HG02798 (cell line): Measurements from ENCODE around the gene ADGRB3.
"Not testable (repeated sequence)": the region's sequence is repeated elsewhere in the genome, so short reads cannot be mapped to it uniquely, and the experiment has no call there.

Source experiments
- ATAC-seq: cut with Tn5 transposase; IDR thresholded peaks from one replicate; pipeline ENCODE4 v1.9.1; 2021; ENCODE audit warnings: mild to moderate bottlenecking; ENCODE audit not compliant: unreplicated experiment, poor library complexity

ADGRB3 gene

DNA sequence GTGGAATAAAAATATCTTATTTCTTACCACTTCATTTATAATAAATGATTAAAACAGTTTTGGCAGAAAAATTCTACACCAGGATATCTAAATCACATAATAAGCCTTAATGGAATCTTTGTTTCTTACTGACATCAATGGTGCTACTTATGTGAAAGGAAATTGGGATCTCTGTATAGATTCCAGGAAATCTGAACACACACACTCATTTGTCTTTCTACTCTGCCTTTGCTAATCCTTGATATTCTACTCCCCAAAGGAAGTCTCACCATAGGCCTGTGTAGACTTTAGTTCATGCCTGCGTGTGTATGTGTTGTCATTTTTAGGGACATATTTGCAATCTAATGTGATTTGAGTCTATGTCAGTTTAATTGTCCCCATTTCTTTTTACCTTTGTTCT, 7.9 kb downstream of the ADGRB3 start:
- ATAC-seq = no peak

DNA sequence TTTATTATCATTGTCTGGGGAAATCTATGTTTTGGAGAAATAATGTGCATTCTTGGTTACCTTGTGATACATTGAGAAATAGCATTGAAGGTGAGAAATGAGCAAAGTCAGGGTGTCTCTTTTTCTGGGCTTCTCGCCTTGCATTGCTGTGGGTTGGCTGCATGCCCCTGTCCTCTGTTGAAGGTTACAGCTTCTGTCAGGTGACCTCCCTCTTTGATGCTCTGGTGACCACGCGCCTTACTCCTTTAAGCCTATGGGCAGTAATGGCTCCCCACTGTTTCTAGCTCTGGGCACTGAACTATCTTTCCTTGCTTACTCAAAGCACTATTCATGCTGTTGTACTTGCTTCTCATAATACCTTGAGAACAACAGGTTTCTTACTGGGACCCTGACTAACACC, 14.6 kb downstream of the ADGRB3 start:
- ATAC-seq = no peak

DNA sequence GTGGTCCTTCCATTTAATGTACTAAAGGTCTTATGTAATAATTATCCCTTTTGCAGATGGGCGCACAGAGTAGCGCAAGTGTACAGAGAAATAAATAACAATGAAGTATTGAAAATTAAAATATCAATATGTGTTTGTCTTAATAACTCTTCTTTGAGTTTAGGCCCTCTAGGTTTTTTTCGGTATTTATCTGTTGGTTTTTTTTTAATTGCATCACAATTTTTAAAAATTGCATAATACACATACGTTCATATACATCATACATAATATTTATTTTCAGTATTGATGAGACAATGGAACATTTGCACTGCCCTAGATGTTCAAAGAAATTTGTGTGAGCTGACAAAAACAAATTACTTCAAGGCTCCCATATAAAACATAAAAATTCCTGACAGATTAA, 15.1 kb downstream of the ADGRB3 start:
- ATAC-seq = no peak

DNA sequence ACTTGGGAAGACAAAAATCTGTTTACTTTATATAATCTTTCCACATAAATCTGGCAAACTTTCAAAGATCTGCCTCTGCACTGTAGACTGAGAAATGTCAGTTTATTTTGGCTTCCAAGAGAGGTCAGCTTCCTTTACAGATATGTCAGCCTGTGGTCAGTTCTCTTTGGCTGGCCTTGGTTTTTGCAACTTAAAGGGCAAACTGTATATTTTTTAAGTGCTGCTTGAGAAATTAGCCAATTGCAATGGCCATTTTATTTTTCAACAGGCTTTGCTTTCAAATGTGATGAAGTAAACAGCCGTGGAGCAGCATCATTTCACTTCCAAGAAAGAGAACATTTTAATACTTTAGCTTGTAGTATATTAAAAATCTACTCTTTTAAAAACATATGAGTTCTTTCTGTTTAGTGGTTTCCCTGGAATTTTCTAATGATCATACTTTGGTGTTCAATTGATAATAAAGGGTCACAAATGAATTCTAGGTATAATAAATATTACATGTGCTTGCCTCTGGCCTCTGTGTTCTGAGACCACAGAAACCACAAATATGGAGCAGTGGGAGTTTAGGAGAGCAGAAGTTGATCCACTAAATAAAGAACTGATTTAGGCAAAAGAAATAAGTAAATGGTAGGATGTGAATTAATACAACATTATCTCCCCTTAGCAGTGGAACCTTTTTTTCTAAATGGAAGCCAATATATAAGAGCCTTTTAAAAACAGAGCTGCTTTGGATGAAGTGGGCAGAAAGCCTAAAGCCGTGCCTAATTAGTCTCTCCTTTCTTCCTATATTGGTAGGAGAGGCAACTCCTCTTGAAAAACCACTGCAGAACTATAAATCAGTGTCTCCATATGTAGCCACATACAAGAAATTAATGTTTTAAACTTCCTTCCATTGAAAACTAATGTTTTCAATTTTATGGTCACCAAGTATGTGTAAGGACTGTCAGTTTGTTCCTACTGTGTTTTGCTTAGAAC, 16.2 kb downstream of the ADGRB3 start:
- ATAC-seq = no peak

GRCh38 chr6:68652117-68652536, 17.0 kb downstream of the ADGRB3 start:
- no peak for ATAC-seq

DNA sequence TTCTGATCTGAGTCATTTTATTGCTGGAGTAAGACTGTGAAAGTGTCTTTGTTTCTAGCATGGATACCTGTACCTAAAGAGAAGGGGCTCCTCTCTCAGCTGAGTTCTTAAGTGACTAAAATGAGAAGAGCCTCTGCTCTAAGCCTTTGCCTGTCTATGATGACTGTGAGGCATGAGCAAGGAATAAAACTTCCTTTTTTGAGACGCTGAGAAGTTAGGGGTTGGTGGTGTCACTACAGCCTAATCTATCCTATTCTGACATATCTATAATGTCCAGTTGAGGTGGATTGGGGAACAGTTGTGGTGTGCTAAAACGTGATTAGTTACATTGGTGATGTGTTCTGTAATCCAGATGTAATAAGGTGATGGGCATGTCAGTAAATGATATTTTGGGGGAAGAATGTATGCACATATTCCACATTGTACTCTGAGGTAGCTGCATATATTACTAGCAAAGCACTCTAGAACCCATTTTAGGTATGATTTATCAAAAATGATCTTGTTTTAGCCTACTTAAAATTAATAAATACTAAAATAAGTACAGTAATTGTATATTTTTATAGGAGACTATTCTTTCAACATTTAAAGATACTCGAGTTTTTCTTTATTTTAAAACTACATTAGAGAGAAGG, 18.1 kb downstream of the ADGRB3 start:
- no peak for ATAC-seq

DNA sequence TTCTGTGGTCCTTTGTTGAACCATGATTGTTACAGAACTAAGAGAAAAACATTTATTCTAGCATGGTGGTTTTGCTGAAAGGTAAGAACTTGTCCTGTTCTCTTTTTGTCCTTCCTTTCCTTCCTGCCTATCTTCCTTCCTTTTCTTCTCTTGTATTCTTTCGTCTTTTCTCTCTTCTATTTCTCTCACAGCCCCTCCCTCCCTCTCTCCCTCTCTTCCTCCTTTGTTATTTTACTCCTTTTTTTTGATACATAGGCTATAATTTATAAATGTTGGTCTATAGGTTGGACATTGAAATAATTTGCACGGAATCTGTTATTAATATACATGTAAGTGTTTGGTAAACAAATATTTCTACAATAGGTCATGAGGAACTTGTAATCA, 18.6 kb downstream of the ADGRB3 start:
- ATAC-seq = no peak

GRCh38 chr6:68654134-68654533, 19.1 kb downstream of the ADGRB3 start:
- ATAC-seq = no peak

DNA sequence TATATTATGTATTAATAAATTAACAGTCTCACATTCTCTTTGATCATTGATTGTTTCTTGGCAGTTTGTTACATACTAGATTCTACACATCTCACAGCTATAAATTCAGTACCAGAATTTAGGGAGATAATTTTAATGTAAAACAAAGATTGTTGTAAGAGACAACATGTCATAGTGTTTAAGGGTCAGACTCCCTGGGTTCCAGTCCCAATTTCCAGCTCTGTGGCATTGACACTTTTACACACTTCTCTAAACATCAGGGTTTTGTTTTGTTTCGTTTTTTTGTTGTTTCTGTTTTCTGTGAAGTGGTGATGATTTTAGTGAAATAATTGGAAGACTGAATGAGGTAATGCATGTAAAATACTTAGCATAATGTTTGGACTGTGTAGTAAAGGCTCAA, 19.9 kb downstream of the ADGRB3 start:
- ATAC-seq = no peak

DNA sequence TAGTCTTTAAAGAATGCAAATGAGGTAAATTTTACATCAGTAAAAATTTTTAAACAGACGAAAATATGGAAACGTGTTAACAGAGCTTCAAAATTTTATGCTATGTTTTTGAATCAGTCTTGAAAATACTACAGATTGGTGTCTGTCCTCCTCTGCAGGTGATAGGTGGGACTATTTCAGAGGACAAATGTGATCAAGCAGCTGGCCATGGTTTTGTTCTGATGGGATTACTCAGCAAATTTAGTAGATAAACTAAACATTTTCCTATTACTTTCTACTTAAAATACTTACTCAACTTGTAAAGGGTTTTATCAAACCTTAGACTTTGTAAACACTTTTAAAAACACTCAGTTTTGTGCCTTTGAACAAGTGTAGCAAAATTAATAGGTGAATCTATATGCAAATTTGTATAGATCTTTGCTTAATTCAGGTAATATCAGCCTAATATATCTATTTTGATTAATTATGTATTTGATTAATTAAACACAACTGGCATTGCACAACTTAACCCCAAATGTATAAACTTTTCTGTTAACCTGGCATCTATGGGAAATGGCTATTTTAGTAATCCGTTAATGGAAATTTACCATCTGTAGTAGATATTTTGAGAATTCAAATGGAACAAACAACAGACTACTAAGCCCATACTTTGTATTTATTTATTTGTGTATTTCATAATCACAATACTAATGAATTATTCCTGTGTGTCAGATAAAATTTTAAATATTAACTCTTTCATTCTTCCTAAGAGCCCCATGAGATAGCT, 22.5 kb downstream of the ADGRB3 start:
- ATAC-seq = no peak

DNA sequence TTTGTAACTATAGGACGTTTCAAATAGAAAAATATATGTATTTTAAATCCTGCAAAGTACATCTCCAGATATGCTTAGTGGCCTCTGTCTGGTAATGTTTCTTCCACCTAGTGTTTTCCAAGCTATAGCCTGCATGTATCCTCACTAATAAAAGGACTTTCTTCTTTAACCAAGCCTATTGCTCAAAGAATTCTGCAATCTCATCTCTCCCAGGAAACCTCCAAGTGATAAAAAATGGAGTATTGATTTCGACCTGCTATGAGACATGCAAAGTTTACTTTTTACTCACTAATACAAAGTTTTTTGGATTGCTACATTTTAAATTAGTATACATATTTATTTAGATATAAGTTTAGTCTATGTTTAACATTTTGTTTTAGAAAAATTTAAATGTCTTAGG, 23.3 kb downstream of the ADGRB3 start:
- ATAC-seq = no peak

- no peak for ATAC-seq
These were observed 38.2 kb downstream of the ADGRB3 start for GRCh38 chr6:68673255-68673654.

DNA sequence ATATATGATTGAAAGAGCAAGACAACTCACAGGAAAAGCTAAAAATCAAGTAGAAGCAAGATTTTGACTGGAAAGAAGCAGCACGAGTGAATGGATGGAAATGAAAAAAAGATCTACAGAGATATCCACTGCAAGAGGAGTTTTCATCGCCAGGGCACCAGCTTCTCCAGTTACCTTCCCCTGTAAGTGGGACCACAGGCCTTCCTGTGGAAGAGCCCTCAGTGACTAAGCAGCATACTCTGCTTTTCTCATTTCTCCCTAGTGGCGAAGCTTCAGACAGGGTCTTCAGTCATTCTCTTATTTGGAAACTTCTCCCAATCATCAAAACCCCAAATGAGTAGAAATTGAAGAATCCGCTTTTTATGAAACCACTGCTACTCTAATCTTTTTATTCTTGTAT, 40.5 kb downstream of the ADGRB3 start:
- no peak for ATAC-seq

DNA sequence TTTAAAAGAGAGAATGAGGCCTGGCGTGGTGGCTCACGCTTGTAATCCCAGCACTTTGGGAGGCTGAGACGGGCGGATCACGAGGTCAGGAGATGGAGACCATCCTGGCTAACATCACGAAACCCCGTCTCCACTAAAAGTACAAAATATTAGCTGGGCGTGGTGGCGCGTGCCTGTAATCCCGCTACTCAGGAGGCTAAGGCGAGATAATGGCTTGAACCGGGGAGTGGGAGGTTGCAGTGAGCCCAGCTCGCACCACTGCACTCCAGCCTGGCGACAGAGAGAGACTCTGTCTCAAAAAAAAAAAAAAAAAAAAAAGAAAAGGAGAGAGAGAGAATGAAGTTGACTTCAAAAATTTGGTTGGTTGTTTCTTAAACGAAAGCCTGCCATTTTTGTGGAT, 41.0 kb downstream of the ADGRB3 start:
- ATAC-seq = not testable (repeated sequence)

GRCh38 chr6:68677058-68677457, 42.0 kb downstream of the ADGRB3 start:
- ATAC-seq = no peak

DNA sequence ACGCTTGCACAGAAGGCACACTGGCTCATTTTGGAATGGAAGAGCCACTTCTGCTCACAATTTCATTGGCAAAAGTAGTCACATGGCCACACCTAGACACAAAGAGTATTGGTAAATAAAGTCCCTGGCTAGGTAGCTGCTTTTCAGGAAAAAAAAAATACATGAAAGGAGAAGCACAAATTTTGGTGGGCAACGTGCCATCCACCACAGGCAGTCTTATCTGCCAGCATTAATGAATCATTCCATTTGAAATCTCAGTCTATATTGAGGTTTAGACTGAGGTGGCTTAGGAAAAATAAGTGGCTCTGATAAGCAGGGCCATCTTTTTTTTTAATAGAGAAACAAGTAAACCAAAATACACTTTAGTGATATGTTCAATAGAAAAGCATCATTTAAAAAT, 44.3 kb downstream of the ADGRB3 start:
- no peak for ATAC-seq

GRCh38 chr6:68680264-68680663, 45.2 kb downstream of the ADGRB3 start:
- ATAC-seq = no peak

DNA sequence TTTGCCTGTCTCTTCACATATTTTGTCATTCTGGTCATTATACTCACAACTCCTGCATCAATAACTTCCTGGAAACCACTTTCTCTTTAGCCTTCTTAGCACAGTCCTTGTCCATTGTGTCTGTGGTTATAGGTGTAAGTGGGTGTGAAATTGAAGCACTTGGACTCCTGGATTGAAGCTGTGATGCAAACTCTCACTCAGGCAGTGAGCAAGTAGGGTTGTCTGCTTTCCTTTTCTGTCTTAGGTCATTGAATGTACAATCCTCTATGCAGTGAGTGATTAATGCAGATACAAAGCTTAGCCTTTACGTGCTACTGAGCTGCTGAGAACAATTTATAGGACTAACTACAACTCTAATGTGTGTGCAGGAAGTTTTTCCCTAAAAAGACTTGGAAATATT, 54.8 kb downstream of the ADGRB3 start:
- ATAC-seq = no peak

DNA sequence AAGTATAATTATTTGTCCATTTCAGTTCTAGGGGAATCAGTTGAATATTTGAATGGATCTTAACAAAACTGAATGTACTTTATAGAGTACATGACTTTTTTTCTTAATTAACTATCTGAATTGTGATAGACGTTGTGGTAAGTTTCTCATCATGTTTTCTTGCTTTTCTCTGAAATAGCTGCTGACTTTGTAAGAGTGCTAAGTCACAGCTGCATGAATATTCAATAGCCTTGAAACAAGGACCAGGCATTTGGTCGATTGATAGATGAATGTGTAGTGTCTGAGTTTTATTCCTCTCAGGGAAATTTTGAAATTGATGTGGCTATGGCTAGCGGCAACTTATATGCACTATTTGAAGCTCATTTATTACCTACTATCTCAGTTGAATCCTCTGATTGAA, 56.0 kb downstream of the ADGRB3 start:
- ATAC-seq = no peak

GRCh38 chr6:68693271-68693670, 58.2 kb downstream of the ADGRB3 start:
- no peak for ATAC-seq

- ATAC-seq = no peak
These were observed 60.3 kb downstream of the ADGRB3 start for GRCh38 chr6:68695403-68695802.
